ENCODE measurements around the gene HDC. TPM values are rescaled to one million over a fixed set of nuclear protein-coding genes. Genes with fewer than 3 reads are reported as not detected.

The HDC gene
- total RNA-seq, 1 donor: not detected

DNA sequence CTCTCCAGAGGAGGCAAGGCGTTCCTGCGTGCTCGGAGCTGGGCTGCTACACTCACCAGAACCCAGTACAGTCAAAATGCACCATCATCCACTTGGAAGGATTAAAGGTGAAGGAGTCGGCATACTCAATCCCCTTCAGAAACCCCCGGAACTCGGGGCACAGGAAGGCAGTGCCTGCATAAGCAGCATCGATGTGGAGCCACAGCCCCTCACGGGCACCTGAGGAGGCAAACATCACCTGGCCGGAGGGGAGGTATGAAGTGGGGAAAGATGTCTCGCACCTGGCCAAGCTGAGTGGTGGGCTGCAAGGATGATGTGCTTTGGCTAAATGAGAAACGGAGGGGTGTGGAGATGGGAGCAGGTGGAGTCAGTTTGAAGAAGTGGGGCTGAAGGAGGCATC lies 13.0 kb downstream of the HDC start:
- H3K4me3 ChIP-seq (ENCODE audit: insufficient read depth, low read length): no peak overlapping the region
- H4K20me1 ChIP-seq (ENCODE audit: insufficient read depth, low read length): no peaks in the 10 kb centered on the region
- H3K4me2 ChIP-seq (ENCODE audit: insufficient read depth, low read length): no peak overlapping the region
- no peak overlapping the region for H2AFZ ChIP-seq (ENCODE audit: low read length)
- H3K27ac ChIP-seq (ENCODE audit: low read depth, low read length): no peak overlapping the region
- H3K79me2 ChIP-seq (ENCODE audit: insufficient read depth, low read length): no peaks in the 10 kb centered on the region
- no peaks in the 10 kb centered on the region for H3K36me3 ChIP-seq (ENCODE audit: insufficient read depth, low read length)
- TF ChIP-seq, protein P1, sequence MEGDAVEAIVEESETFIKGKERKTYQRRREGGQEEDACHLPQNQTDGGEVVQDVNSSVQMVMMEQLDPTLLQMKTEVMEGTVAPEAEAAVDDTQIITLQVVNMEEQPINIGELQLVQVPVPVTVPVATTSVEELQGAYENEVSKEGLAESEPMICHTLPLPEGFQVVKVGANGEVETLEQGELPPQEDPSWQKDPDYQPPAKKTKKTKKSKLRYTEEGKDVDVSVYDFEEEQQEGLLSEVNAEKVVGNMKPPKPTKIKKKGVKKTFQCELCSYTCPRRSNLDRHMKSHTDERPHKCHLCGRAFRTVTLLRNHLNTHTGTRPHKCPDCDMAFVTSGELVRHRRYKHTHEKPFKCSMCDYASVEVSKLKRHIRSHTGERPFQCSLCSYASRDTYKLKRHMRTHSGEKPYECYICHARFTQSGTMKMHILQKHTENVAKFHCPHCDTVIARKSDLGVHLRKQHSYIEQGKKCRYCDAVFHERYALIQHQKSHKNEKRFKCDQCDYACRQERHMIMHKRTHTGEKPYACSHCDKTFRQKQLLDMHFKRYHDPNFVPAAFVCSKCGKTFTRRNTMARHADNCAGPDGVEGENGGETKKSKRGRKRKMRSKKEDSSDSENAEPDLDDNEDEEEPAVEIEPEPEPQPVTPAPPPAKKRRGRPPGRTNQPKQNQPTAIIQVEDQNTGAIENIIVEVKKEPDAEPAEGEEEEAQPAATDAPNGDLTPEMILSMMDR (IDR thresholded peaks at IDR 0.05; ENCODE audit: extremely low read depth, low read depth, low read length): no peak
- H3K4me1 ChIP-seq (ENCODE audit: insufficient read depth, low read length): no peaks in the 10 kb centered on the region
- H3K27me3 ChIP-seq (ENCODE audit: insufficient read depth, low read length): peaks cover 39% of the 10 kb centered on the region
- no peak for DNase-seq (ENCODE audit: insufficient read length, low spot score, missing footprints)
- H3K9me3 ChIP-seq (ENCODE audit: low read depth, low read length): no peaks in the 10 kb centered on the region

DNA sequence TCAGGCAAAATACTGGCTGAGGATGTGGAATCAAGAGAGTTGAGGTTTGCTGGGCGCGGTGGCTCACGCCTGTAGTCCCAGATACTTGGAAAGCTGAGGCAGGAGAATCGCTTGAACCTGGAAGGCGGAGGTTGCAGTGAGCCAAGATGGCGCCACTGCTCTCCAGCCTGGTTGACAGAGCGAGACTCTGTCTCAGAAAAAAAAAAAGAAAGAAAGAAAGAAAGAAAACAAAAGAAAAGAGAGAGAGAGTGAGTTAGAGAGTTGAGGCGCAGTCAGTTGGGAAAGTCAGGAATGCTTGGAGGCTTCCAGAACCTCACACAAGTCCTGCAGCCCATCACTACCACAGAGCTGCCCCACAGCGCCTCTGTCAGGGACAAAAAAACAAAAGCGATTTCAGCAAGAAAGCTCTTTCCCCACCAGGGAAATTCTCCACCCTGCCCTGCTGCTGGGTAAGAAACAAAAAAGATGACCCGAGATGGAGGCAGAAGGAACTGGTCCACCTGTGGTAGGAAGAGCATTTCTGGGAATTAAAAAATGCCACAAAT lies 13.8 kb downstream of the HDC start:
- Histone ChIP-seq H4K20me1 (ENCODE audit: insufficient read depth, low read length) (no peaks in the 10 kb centered on the region), H3K4me2 (ENCODE audit: insufficient read depth, low read length) (no peak overlapping the region), H3K27ac (ENCODE audit: low read depth, low read length) (no peak overlapping the region), H3K27me3 (ENCODE audit: insufficient read depth, low read length) (peaks cover 39% of the 10 kb centered on the region), H3K9me3 (ENCODE audit: low read depth, low read length) (no peaks in the 10 kb centered on the region), H3K4me1 (ENCODE audit: insufficient read depth, low read length) (no peaks in the 10 kb centered on the region), H2AFZ (ENCODE audit: low read length) (no peak overlapping the region), H3K4me3 (ENCODE audit: insufficient read depth, low read length) (no peak overlapping the region), H3K79me2 (ENCODE audit: insufficient read depth, low read length) (no peaks in the 10 kb centered on the region), H3K36me3 (ENCODE audit: insufficient read depth, low read length) (no peaks in the 10 kb centered on the region)
- TF ChIP-seq, protein P1 (IDR thresholded peaks at IDR 0.05; ENCODE audit: extremely low read depth, low read depth, low read length): peak; percentile 26
- DNase-seq (ENCODE audit: insufficient read length, low spot score, missing footprints): no peak

DNA sequence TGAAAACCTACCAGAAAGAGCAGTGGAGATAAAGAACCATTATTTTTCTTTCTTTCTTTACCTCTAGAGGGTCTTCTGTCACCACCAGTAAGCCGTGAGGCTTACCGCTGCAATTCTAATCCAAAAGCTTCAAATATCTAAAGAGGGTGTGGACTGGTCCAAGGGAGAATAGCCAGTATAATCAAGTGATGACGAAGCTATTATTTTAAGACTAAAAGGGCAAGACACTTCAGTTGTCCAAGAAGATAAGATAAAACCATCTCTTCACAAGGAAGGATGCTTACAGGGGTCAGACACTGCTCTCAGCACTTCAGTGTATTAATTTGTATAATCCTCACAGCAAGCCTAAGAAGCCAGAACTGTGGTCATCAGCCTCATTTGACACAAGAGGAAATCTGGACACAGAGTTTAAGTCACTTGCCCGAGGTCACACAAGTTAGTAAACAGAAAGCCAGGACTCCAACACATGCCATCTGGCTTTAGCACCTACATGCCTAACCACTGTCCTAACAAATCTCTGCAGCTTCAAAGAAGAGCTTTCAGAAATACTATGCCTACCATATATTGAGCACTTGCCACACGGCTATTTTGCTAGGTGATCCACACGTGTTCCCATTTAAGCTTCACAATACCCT lies 14.6 kb downstream of the HDC start:
- TF ChIP-seq, protein P1 (IDR thresholded peaks at IDR 0.05; ENCODE audit: extremely low read depth, low read depth, low read length): no peak
- H3K9me3 ChIP-seq (ENCODE audit: low read depth, low read length): no peaks in the 10 kb centered on the region
- no peak for DNase-seq (ENCODE audit: insufficient read length, low spot score, missing footprints)
- H2AFZ ChIP-seq (ENCODE audit: low read length): no peak overlapping the region
- H3K27me3 ChIP-seq (ENCODE audit: insufficient read depth, low read length): peaks cover 39% of the 10 kb centered on the region
- H3K4me1 ChIP-seq (ENCODE audit: insufficient read depth, low read length): no peaks in the 10 kb centered on the region
- no peaks in the 10 kb centered on the region for H3K36me3 ChIP-seq (ENCODE audit: insufficient read depth, low read length)
- no peak overlapping the region for H3K4me2 ChIP-seq (ENCODE audit: insufficient read depth, low read length)
- H3K27ac ChIP-seq (ENCODE audit: low read depth, low read length): no peak overlapping the region
- no peaks in the 10 kb centered on the region for H3K79me2 ChIP-seq (ENCODE audit: insufficient read depth, low read length)
- H4K20me1 ChIP-seq (ENCODE audit: insufficient read depth, low read length): no peaks in the 10 kb centered on the region
- H3K4me3 ChIP-seq (ENCODE audit: insufficient read depth, low read length): no peak overlapping the region

DNA sequence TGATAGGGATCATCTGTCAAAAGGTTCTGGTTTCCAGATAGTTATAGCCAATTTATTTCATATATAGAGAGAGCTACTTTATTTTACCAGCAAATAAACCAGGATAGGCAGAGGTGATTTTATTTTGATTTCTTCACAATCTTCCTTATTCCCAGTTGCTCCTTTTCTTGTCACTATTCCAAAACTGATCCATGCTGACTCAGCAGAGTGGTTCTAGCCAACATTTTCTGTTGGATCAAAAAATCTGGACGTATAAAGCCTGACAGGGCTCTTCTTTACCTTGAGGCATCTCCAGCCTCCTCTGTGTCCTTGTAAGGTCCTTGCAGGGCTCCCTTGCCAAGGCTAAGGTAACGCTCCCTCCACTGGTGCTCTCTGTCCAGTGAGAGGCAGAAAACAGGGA lies 15.8 kb downstream of the HDC start:
- H3K4me1 ChIP-seq (ENCODE audit: insufficient read depth, low read length): no peaks in the 10 kb centered on the region
- no peaks in the 10 kb centered on the region for H4K20me1 ChIP-seq (ENCODE audit: insufficient read depth, low read length)
- H3K4me2 ChIP-seq (ENCODE audit: insufficient read depth, low read length): no peak overlapping the region
- H3K36me3 ChIP-seq (ENCODE audit: insufficient read depth, low read length): no peaks in the 10 kb centered on the region
- no peak overlapping the region for H3K4me3 ChIP-seq (ENCODE audit: insufficient read depth, low read length)
- DNase-seq (ENCODE audit: insufficient read length, low spot score, missing footprints): no peak
- no peaks in the 10 kb centered on the region for H3K9me3 ChIP-seq (ENCODE audit: low read depth, low read length)
- no peak overlapping the region for H3K27ac ChIP-seq (ENCODE audit: low read depth, low read length)
- H2AFZ ChIP-seq (ENCODE audit: low read length): no peak overlapping the region
- H3K27me3 ChIP-seq (ENCODE audit: insufficient read depth, low read length): peaks cover 39% of the 10 kb centered on the region
- TF ChIP-seq, protein P1 (IDR thresholded peaks at IDR 0.05; ENCODE audit: extremely low read depth, low read depth, low read length): no peak
- no peaks in the 10 kb centered on the region for H3K79me2 ChIP-seq (ENCODE audit: insufficient read depth, low read length)
